DMS153 (cell line): Measurements from ENCODE around the gene ATG9A.

Experiments
- DNase-seq: peaks from one replicate; lab custom pipeline; 2025; lab: John Stamatoyannopoulos, UW

Gene ATG9A

GRCh38 chr2:219221957-219222518 lies 7.4 kb downstream of the ATG9A start:
- DNase-seq: no peak

DNA sequence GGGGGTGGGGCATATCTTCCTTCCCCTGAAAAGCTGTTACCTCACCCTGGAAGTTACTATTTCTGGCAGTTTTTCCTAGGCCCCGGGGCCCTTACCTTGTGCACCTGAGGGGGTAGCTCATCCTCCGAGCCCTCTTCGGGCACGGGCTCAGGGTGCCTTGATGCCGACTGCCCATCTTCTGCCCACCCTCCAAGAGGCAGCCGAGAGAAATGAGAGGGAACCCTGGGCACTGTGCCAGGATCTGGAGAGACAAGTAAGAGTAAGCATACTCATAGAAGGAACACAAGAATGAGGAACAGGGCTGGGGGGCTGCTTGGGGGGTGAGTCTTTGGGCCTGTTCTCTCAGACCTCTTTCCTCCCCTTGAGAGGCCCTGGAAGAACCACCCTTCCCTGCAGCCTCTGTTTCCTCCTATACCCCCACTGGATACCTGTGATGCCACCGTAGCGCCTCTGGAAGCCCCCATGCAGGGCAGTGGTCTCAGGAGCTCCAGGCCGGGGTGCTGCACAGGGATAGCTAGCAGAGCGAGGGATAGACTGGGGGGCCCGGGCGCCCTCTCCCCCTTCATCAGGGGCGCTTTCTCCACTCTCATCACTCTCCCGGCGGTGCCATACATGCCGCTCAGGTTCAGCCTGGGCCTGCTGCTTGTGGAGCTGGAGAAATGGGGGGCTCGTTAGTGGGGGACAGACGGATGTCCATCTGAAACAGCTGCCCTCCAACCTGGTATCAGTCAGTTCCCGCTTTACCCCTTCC lies 8.6 kb downstream of the ATG9A start:
- no peak for DNase-seq

GRCh38 chr2:219219784-219220532 lies 9.5 kb downstream of the ATG9A start:
- DNase-seq: no peak

GRCh38 chr2:219218732-219219701 lies 10.4 kb downstream of the ATG9A start, which contains the start of gene ABCB6:
Gene ABCB6 (minus strand): TSS chr2:219218958. CDS start chr2:219218673, 285 bp downstream.
- peak; percentile 88 for DNase-seq

GRCh38 chr2:219218217-219218731 lies 11.2 kb downstream of the ATG9A start:
- DNase-seq: peak; percentile 53

DNA sequence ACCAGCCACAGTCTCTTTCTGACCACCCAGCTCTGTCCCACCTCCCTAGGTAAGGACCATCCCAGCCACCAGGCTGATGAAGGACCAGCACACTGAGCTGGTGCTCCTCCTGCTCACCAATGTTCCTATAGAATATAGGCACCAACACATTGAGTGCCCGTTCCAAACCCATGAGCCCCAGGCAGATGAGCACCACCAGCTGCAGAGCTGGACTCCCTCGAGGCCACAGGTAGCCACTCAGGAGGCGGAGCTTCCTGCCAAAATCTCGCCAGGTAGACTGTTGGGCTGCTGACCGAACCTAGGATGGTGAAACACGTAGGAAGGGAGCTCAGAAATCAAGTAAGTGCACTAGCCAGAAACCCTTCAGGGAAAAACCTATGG lies 12.9 kb downstream of the ATG9A start:
- DNase-seq: no peak

DNA sequence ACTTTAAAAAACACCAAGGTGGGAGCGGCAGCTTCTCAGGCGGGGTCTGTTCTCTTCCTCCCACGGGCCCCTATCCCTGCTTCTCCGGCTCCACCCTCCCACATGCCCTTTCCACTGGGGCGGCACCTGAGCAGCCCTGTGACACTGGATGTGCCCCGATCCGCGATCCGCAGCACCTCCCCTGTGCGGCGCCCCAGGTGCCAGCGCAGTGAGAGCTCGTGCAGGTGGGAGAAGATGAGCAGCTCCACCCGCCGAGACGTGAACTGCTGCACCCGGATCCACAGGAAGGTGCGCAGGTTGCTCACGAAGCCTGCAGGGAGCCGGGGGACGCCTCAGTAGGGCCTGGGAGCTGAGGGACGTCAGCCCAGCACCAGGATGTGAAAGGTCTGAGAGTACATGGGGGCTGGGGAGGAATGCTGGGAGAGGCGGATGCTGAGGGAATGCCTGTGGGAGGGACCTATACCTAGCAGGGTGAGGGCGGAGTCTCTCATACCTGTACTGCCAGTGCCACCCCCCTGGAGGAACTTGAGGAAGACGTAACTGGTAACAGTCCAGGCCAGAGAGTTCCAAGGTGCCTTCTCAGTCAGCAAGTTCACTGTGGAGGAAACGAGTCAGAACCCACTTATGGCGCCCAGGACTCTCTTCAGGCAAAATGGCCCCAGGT lies 13.4 kb downstream of the ATG9A start:
- DNase-seq: no peak

DNA sequence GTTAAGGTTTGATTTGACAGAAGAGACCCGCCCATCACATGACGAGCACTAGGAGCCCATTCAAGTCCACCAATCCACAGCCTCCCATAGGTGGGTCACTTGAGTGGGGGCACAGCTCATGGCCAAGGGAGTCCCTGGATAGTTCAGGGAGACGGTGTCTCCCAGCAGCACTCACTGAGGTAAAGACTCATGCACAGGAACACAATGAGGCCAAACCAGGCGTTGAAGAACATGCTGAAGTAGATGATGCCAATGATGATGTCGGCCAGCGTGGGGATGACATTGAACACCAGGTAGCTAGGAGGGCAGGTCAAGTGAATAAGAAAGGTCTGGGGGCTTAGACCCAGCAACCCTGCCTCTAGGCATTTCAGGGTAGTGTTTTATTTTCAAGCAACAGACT lies 14.7 kb downstream of the ATG9A start:
- DNase-seq: no peak

DNA sequence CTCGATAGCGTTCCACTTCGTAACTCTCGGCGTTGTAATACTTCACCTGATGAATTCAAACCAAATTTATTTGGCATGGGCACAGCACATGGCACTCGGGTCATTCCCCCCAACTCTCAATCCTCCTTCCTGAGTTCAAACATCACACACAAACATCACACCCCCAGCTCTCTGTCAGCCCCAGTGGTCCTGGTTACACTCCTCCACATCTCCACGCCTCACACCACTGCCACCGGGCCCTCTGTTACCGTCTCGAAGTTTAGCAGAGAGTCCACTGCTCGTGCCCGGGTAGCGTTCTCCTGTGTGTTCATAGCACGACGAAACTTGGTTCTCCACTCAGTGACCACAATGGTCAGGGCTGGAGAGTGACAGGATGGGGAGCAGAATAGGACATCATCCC lies 15.3 kb downstream of the ATG9A start:
- no peak for DNase-seq

GRCh38 chr2:219213486-219214071 lies 15.9 kb downstream of the ATG9A start:
- no peak for DNase-seq

- no peak for DNase-seq
Measured at GRCh38 chr2:219213026-219213415, 16.4 kb downstream of the ATG9A start.

GRCh38 chr2:219210886-219211362 lies 18.5 kb downstream of the ATG9A start:
- DNase-seq: no peak

DNA sequence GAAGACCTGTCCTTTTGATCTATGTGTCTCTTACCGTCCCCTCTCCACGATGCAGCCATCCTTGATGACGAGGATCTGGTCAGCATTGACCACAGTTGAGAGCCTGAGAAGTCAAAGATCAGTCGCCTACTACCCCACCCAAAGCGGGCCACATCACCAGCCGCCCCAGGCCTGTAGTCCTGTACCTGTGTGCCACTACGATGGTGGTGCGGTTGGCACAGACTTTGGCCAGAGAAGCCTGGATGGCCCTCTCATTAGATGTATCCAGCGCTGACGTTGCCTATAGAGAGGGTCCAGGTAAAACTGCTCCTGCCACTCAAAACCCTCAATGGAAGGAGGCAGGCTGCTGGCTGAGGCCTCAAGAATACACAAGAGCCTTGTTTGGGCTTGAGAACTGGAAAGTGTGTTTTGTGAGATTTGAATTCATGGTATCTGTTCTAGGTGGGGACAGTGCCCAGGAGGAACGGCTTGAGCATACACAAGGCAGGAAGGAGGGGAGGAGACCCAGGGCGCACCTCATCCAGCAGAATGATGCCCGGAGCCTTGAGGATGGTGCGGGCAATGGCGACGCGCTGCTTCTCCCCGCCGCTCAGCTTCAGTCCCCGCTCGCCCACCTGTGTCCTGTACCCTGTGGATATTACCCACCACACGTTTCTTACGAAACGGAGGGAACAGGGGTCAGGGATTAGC lies 19.1 kb downstream of the ATG9A start:
- DNase-seq: no peak

DNA sequence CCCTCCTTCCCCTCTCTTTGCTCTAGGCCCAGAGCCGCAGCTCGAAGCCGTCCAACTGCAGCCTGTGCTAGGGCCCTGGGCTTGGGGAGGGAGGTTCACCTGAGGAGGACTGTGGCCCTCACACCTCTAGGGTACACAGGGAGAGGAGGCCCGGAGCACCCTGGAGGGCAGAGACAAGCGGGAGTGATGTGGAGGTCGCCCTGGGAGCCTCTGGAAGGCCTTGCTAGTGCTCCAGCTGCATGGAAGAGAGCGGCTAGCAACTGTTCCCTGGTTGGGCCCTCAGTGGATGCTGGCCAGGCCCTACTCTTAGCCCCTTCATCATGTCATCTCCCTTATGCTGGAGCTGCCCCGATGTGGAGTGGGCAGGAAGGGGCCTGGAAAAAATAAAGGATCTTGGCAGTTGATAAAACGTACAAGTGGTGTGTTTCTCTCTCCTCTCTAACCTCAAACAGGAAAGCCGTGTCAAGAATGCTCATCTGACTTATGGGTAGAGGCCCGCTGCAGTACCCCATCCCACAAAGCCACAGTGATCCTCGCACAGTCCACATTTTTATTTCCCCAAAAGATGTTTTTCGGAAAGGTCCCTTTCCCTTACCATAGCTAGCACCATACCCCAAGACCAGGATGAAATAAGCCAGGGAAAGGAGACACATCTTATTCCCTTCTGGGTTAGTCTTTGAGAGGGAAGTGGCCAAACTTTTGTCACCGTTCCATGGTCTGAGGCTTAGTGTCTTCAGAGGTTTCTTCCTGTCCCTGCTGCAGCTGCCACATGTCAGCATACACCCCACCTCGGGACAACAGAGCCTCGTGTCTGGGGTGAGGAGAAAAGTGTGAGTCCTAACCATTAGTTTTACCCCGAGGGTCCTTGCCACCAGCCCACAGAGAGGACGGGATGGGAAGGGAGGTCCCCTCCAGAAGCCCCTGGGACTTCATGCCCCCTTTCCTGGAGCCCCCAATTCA lies 19.9 kb downstream of the ATG9A start:
- no peak for DNase-seq

DNA sequence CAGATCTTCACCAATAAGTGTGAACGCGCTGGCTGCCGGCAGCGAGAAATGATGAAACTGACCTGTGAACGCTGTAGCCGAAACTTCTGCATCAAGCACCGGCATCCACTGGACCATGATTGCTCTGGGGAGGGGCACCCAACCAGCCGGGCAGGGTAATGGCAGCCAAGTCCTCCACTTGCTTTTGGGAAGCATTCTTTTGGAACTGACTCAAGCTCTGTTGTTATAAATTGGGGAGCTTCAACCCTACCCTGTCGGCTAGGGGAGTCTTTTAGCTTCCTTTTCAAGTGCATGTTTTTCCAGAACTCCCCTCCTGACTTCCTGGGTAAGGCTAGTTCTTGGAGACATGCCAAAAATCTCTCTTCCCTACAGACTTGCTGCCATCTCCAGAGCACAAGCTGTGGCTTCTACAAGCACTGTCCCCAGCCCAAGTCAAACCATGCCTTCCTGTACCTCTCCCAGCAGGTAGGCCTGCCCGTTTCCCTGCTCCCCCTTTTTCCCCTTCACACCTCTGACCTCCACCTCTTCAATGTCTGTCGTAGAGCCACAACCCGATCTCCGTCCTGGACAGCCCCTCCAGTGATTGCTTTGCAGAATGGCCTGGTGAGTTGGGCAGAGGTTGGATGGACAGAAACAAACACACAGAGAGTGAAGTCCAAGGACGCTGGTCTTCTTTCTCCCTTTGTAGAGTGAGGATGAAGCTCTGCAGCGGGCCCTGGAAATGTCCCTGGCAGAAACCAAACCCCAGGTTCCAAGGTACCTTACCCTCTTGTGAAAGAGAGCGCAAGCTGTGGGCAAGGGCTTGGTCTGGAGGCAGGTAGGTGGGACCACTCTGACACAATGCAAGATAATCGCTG lies 21.3 kb downstream of the ATG9A start:
- no peak for DNase-seq

GRCh38 chr2:219207134-219207883 lies 22.1 kb downstream of the ATG9A start:
- no peak for DNase-seq
